Activated naive CD8-positive, alpha-beta T cell treated with anti-CD3 and anti-CD28 coated beads, Interleukin-2, amount 50 U/mL, for 24 hours (primary cell): Measurements from ENCODE around the gene TESMIN.

Experiments used
- ATAC-seq: fragments of 150-1000 bp; cut with Tn5 transposase; one replicate; pipeline ENCODE4 v1.10.0; 2021
- DNase-seq: peaks from one replicate; pipeline ENCODE4 v3.0.0; 2021
- H3K27ac Mint-ChIP-seq: one replicate; pipeline ENCODE4 v1.8.0; 2021; ENCODE audit warnings: mild to moderate bottlenecking, mixed read lengths
- H3K27me3 Mint-ChIP-seq: one replicate; pipeline ENCODE4 v1.8.0; 2021; ENCODE audit warnings: mixed read lengths
- H3K36me3 Mint-ChIP-seq: one replicate; pipeline ENCODE4 v1.8.0; 2021; ENCODE audit warnings: low read depth, mixed read lengths
- H3K4me1 Mint-ChIP-seq: one replicate; pipeline ENCODE4 v1.8.0; 2021; ENCODE audit warnings: mixed read lengths
- H3K4me3 Mint-ChIP-seq: one replicate; pipeline ENCODE4 v1.8.0; 2021; ENCODE audit warnings: mild to moderate bottlenecking, moderate library complexity, mixed read lengths
- H3K9me3 Mint-ChIP-seq: one replicate; pipeline ENCODE4 v1.8.0; 2021; ENCODE audit warnings: mixed read lengths

TESMIN gene

DNA sequence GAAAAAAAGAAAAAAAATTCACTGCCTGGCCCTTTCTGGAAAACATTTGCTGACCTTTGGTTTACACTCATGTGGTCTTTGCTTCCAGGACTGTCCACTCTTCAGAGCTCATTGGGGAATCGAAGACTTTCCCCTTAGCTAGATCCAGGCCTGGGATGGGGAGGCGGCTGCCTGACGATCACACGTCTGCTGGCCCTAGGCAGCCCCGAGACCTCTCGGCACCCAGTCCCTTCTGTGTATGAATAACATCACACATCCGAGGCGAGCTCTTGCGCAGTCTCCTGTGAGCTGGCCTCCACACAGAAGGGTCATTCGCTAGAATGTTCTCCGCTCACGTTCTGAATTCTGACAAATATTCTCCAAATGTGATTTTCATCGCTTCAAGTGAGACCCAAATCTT lies 92.7 kb downstream of the TESMIN start:
- Mint-ChIP-seq H3K36me3 (no peaks in the 10 kb centered on the region), H3K4me1 (no peaks in the 10 kb centered on the region), H3K27me3 (no peaks in the 10 kb centered on the region), H3K4me3 (no peak overlapping the region), H3K27ac (no peak overlapping the region), H3K9me3 (no peaks in the 10 kb centered on the region)
- DNase-seq: no peak
- no peak for ATAC-seq

DNA sequence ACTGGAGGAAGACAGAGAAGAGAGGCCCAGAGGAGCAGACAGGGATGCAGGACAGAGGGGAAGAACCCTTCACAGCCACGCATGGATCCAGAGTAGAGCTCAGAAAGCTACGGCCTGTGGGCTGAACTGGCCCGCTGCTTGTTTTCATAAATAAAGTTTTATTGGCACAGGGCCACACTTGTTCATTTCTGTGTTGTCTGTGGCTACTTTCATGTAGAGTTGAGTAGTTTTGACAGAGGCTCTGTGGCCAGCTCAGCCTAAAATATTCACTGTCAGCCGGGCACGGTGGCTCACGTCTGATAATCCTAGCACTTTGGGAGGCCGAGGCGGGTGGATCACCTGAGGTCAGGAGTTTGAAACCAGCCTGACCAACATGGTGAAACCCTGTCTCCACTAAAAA lies 93.2 kb downstream of the TESMIN start:
- Mint-ChIP-seq H3K9me3 (no peaks in the 10 kb centered on the region), H3K4me1 (no peaks in the 10 kb centered on the region), H3K36me3 (no peaks in the 10 kb centered on the region), H3K27me3 (no peaks in the 10 kb centered on the region), H3K4me3 (no peak overlapping the region), H3K27ac (no peak overlapping the region)
- no peak for ATAC-seq
- DNase-seq: no peak
